NK-92 (cell line): ENCODE measurements around the gene RAB4B.
"Not testable (repeated sequence)": the region's sequence is repeated elsewhere in the genome, so short reads cannot be mapped to it uniquely, and the experiment has no call there.

Experiments
- DNase-seq: peaks from one replicate; lab custom pipeline; 2025; ENCODE audit not compliant: unreplicated experiment; lab: John Stamatoyannopoulos, UW

Gene RAB4B

DNA sequence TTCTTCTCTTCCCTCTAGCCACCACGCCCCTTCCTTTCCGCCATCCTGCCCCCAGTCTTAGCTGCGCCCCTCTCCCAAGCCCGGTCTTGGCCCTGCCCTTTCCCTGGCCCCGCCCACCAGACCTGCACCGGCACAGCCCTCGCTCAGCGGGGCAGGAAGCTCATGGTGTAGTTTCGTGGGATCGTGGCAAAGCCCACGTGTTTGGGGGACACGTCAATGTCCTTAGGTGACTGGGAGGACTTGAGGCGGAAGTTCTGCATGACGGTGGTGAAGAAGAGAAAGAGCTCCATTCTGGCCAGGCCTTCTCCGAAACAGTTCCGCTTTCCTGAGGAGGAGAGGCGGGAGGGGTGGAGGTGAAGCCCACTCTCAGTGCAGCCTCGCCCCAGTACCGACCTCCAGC lies 65.6 kb downstream of the RAB4B start:
- DNase-seq, result not testable (repeated sequence)
